HG03469 (cell line): ENCODE measurements around the gene DCTN4.
A peak's percentile ranks its signal among the peaks of the same experiment; 100 is the strongest.
"Not testable (repeated sequence)": the region's sequence is repeated elsewhere in the genome, so short reads cannot be mapped to it uniquely, and the experiment has no call there.

ENCODE experiments used
- ATAC-seq: cut with Tn5 transposase; IDR thresholded peaks from one replicate; pipeline ENCODE4 v1.9.1; 2021; ENCODE audit warnings: mild to moderate bottlenecking, moderate library complexity, moderate number of reproducible peaks; ENCODE audit not compliant: unreplicated experiment

Gene DCTN4

DNA sequence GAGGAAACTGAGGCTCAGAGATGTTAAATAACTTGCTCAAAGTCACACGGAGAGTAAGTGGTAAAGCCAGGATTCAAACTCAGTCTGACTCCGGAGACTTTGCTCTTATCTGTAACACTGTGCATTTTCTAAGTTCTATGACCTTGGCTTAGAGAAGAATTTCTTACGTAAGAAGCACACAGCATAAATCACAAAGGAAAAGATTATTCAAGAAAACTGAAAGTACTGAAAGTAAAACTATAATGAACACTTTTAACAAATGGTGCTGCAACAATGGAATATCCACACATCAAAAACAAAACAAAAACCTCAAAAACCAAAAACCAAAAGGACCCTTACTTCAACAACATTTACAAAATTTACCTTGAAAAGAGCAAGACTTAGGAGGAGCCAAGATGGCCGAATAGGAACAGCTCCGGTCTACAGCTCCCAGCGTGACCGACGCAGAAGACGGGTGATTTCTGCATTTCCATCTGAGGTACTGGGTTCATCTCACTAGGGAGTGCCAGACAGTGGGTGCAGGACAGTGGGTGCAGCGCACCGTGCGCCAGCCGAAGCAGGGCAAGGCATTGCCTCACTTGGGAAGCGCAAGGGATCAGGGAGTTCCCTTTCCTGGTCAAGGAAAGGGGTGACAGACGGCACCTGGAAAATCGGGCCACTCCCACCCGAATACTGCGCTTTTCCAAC is 16.2 kb downstream of the DCTN4 start:
- ATAC-seq = not testable (repeated sequence)

DNA sequence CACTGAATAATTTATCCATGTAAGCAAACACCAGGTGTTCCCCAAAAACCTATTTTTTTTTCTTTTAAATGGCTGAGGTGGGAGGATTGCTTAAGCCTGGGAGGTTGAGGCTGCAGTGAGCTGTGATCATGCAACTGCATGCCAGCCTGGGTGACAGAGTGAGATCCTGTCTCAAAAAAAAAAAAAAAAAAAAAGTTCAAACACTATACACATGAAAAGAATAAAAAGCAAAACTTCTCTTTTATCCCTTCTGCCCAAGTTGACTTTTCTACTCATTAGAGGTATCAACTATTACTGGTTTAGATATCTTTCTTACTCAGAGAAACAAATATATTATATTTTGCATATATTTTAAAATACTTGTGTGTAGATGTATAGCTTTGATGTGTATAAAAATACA is 17.8 kb downstream of the DCTN4 start:
- ATAC-seq = no peak

DNA sequence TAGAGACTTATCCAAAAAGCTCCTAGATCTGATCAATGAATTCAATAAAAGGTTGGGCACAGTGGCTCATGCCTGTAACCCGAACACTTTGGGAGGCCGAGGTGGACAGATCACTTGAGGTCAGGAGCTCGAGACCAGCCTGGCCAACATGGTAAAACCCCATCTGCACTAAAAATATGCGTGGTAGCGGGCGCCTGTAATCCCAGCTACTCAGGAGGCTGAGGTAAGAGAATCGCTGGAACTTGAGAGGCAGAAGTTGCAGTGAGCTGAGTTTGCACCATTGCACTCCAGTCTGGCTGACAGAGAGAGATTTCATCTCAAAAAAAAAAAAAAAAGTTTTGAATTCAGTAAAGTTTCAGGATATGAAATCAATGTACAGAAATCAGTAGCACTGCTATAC is 20.0 kb downstream of the DCTN4 start:
- no peak for ATAC-seq

DNA sequence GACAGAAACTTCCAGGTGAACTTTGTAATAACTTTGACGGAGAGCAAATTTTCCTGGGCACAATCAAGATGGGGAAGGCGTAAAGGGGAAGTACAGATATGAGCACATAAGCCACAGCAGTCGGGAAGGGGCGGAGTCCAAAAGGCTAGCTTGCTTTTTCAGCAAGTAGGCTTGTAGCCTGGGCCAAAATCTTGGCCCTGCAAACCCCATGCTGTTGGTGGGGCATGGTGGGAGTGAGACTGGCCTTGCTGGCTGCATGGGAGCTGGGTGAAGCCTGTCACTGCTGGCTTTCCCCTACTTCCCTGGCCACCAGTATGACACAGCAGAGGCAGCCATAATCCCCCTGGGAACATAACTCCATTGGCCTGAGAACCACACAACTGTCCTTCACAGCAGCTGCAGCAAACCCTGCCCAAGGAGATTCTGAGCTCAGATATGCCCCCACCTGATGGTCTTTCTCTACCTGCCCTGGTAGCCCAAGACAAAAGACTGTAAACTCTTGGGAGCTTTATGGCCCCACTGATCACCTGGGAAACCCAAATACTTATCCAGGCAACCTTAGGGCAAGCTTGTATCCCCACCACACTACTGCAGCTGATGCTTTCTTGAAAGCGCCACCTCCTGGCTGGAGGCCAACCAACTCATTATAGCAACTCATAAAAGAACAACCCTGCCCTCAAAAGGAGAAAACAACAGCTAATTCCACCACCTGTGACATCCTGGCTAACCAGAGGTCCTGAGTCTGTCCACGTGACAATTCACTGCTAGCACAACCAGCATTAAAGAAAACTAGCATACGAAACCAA is 24.0 kb downstream of the DCTN4 start:
- no peak for ATAC-seq

DNA sequence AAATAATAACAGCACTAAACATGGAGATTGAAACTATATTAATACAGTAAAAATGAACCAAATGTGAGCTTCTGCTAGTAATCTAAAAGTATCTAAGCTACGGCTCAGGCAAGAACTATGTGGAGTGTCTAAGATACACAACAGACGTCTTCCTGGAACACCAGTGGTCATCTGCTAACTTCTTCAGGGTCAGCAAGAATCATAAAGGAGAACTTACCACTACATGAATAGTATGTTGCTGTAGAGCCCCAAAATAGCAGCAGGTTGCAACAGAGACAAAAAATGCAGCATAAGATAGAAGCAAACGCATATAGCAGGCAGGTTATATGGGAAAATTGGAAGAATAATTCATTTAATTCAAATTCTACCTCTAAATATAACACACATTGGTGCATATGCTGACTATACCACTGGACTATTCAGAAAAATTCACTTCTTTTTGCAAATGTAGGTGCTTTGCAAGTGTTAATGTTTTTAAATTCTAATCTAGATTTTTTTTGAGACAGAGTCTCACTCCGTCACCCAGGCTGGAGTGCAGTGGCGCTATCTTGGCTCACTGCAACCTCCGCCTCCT is 27.1 kb downstream of the DCTN4 start:
- no peak for ATAC-seq

DNA sequence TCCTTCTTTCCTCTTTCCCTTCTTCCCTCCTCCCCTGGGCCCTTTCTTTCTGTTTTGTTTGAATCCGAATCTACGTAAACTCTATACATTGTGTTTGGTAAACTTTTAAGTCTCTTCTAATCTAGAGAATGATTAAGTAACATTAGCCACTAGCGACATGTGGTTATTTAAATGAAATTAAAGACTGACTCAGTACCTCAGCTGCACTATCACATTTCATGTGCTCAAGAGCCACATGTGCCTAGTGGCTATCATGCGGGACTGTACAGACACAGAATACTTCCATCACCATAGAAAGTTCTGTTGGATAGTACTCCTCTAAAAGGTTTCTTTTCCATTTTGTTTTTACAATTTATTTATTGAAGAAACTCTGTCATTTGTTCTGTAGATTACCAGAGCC is 29.0 kb downstream of the DCTN4 start:
- no peak for ATAC-seq

DNA sequence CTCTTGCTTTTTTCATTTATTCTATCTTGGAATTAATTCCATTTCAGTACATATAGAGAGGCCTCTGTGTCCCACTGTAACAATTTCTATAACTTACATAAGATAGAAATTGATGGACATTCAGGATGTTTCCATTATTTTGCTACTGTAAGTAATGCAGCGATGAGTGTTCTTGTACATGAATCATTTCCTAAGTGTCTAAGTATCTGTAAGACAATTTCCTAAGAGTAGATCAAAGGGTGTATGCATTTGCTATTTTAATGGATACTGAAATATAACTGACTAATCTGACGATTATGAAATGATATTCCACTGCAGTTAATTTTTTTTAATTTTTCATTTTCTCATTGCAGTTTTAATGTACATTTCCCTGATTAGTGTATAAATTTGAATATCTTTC is 35.0 kb downstream of the DCTN4 start:
- no peak for ATAC-seq

DNA sequence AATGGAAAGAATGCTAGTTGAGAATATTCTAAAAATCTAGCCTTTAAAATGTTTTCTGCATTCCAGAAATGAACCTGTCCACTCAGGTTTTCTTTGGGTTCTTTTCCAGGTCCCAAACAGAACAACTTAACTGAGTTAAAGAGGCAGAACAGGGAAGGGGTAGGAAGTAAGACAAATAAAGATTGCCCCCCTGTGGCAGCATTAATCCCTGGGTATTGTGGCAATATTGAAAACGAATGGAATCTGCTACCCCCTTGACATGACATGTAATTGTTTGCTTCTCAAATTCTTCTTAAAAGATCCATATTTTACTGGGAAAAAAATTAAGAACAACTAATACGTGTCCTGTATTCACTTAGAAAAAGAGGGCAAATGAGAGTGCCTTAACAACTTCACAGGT is 48.7 kb downstream of the DCTN4 start:
- no peak for ATAC-seq

DNA sequence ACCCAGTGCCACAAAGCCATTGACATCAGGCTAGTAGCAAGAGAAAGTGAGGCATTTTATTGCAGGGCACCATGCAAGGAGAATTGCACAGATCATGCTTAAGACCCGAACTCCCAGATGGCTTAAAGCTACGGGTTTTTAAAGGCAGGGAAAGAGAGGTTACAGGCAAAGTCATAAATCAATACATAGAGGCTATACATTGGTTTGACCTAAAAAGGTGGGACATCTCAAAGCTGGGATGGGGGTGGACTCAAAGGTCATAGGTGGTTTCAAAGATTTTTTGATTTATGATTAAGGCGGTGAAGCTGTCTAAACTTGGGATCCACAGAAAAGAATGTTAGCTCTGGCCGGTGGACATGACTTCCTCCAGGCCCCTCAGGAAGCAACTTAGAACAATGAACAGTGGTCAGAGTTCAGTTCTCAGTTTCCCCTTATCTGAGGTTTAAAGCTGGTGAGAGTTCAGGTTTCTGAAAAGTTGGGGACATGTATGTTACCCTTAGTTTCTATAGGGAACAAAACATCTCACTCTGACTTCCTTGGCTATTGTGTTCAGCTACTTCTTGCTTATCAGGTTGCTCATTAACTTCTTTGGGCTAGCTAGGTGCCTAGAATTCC is 51.9 kb downstream of the DCTN4 start:
- ATAC-seq = no peak

DNA sequence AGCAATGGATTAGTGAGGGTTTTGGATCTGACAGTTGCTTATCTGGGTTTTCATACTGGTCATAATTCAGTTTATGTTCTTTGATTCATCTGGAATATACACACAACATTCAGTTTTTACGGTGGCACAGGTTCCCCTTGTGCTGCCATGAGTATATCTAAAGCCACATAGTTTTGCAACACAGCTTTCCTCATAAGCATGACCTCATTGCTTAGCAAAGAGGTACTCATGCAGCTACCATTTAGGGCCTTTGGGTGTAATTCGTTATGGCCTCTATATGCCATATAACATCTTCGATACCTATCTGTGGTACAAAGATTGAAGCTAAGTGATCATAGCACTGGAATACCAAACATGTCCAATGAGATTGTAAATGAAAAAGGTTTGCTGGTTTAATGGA is 55.1 kb downstream of the DCTN4 start:
- no peak for ATAC-seq

DNA sequence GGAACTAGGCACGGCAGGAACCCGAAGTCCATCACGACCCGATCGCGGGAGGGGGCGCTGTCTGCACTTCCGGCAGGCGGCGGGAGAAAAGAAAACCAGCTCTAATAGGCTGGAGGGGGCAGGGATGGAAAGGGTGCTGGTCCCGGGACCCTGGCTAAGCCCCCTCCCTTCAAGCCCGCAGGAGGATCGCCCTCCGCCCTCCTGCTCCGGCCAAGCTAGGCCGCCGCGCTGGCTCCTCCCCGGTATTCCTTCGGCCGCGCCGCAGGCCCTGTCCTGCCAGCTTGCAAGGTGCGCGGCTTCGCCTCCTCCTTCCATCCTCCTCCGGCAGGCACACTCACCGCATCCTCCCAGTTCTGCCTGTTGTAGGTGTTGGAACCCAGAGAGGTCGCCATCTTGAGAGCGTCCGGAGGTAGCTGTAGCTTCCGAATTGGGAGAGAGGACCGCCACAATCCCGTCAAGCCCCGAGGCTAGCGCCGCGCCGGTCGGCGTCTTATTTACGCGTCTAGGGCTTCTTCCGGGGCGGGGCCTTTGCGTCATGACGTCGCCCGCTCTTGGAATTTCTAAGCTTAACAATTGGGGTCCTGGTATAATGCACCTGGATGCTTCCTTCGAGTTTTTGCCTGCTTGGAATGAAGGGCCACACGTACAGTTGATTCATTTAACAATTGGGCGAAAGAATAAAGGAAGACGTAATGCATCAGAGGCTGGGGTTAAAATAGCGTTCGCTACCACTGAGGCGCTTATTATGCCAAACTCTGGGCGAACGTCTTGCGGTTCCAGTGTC is 58.0 kb downstream of the DCTN4 start, which contains the start of gene RBM22:
TSS of gene RBM22 (minus strand) at position 469 of the 784 bp plus-strand sequence. CDS start at position 392, 77 bp downstream.
- ATAC-seq = peak; percentile 80

DNA sequence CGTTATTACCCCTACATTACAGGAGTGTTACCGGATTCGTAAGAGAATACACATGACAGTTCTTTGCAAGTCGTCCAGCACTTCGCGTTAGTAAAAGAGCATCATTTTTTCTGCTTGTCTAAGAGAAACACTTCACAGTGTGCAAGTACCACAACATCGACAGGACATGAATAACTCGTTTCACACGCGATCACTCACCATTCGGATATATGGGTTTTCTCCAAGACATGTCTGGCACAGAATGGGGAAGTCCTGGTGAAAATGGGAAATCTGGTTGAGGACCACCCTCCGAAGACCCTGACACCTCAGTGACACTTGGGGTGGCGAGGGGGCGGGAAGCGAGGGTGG is 58.6 kb downstream of the DCTN4 start:
- ATAC-seq = peak; percentile 12

DNA sequence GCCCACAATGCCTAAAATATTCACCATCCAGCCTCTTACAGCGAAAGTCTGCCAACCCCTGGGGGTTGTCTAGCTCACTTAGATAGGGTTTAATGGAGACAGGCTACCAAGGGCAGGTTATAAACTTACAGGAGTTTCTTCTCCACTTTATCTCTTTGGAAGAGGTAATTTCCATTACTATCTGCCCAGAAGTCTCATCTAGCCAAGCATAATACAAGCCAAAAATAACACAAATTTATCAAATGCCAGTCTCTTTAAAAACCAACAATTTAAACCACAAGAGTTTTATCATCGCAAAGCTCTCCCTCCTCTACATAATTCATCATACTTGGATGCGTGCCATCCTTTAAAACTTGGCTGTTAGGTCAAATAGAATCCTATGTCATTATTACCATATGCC is 64.2 kb downstream of the DCTN4 start:
- no peak for ATAC-seq

DNA sequence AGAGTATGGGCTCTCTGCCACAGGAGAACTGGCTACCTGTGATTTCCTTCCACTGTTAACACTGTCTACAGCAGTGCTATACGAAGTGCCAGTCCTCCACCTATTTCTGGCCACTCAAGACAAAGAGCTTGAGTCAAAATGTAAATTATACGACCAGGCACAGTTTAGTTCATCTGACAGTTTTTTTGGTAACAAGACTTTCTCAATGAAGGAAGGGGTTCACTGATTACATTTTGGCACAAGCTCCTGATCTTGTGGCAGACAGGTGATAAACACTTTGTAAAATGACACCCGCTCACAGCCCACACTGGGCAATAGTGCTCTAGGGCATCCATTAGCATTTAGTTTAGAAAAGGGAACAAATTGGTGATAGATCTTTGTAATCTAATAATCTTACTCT is 66.5 kb downstream of the DCTN4 start:
- no peak for ATAC-seq

DNA sequence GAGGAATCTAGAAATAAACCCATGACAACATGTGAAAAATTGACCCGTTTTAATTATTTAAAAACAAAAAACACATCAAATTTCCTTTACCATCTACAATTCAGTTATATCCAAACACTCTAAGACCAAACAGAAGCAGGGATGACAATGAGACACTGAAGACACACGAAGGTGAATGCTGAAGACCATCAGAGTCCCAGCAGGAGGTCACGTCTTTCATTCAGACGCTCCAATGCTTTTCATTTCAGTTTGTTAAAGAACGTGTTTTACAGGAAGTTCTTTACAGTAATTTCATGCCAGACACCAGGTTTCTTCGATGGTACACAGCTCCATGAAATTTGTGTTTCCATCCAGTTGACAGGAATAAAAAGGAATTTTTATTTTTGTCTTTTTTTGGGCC is 68.1 kb downstream of the DCTN4 start:
- no peak for ATAC-seq

DNA sequence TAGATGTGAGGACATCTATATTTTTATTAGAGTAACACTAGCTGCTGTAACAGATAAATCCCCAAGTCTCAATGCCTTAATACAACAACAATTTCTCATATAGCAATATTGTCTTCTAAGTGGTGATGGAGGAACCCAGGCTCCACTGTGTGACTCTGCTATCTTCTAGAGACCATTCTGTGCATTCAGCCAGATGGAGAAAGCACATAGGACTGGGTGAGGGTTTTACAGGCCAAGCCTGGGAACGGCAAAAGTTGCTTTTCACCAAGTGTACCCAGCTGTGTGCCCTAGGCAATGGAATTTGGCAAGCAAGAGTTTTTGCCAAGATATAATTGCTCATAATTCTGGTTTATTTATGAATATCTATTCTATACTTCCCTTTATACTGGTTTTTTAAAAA is 69.7 kb downstream of the DCTN4 start:
- no peak for ATAC-seq

DNA sequence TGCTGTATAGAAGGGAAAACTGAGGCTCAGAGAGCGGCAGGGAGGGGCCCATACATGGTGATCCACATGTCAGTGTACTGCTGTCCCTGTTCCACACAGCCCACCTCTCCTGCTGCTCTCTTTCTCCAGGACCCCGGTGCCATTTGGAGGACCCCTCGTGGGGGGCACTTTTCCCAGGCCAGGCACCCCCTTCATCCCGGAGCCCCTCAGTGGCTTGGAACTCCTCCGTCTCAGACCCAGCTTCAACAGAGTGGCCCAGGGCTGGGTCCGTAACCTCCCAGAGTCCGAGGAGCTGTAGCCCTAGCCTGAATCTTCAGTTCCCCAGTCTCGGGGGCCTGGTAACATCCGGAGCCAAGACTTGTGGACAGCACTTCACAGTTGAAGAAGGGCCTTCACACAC is 82.2 kb downstream of the DCTN4 start:
- ATAC-seq = no peak

DNA sequence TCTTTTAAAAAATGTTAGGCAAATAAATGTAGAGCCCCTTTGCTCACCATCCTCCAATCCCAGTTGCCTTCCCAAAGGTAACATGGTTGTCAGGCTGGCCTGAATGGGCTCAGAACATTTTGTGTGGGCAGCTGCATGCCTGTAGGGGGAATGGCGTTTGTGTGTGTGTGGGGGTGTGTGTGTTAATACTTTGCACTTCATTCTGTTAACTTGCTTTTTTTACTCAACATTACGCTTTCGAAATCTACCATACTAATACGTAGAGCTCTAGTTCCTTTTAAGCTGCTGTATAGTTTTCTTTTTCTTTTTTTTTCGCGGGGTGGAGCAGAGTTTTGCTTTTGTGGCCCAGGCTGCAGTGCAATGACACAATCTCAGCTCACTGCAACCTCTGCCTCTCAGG is 83.7 kb downstream of the DCTN4 start:
- ATAC-seq = no peak

DNA sequence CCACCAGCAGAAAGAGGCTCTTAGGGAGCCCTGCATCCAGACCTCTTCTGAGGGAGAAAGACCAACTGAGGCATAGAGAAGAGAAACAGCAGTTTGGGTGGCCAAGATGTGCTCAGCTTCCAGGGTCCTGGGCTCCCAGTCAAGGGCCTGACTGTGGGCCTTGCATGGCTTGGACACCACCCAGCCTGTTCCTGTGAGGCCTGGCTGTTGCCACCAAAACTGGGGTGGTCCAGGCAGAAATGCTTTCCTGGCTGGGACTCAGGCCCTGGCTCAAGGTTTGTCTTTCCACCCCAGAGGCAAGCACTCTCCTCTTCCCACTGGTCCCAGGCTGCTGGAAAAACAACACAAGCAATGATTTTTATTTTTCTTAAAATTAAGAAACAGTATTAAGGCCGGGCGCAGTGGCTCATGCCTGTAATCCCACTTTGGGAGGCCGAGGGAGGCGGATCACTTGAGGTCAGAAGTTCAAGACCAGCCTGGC is 84.4 kb downstream of the DCTN4 start:
- ATAC-seq = no peak

DNA sequence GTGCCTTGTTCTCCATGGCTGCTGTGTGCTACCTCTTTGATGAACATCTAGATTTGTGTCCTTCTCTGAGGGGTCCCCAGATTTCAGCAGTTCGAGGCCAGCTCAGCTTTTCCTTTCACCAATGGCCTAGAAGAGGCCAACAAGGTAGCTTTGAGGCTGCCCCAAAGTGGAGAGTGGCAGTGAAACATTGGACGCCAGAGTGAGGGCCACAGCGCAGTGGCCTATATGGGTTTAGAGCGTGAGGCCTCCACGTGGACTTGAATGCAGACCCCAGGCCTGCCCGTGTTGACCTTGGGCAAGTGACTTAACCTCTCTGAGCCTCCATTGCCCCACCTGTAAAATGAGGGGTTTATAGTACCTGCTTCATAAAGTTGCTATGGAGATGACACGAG is 85.9 kb downstream of the DCTN4 start:
- ATAC-seq = no peak
